GM10847 (cell line): Measurements from ENCODE around the gene SRSF11.

Experiments used
- POLR2A ChIP-seq: IDR thresholded peaks from 2 replicates; pipeline ENCODE4 v1.6.1; 2011; ENCODE audit not compliant: insufficient read length; ENCODE audit errors: extremely low read depth

SRSF11 gene

GRCh38 chr1:70278710-70279109, 57.5 kb downstream of the SRSF11 start:
- no peak for TF ChIP-seq POLR2A

- no peak for TF ChIP-seq POLR2A
These were observed 63.2 kb downstream of the SRSF11 start for GRCh38 chr1:70284366-70284765.

- TF ChIP-seq POLR2A = no peak
These were observed 65.3 kb downstream of the SRSF11 start for GRCh38 chr1:70286453-70286852.

DNA sequence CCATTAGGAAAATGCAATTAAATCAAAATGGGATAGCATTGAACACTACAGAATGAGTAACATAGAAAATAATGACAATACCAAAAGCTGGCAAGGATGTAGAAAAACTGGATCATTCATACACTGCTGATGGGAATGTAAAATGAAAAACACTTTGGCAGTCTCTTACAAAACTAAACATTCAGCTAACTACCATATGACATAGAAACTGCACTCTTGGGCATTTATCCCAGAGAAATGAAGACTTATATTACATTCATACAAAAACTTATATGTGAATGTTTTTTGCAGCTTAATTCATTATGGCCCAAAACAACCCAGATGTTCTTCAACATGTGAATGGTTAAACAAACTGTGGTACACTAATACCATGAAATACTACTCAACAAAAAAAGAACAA, 67.0 kb downstream of the SRSF11 start:
- TF ChIP-seq POLR2A = no peak

GRCh38 chr1:70290218-70290617, 69.0 kb downstream of the SRSF11 start:
- TF ChIP-seq POLR2A = no peak

DNA sequence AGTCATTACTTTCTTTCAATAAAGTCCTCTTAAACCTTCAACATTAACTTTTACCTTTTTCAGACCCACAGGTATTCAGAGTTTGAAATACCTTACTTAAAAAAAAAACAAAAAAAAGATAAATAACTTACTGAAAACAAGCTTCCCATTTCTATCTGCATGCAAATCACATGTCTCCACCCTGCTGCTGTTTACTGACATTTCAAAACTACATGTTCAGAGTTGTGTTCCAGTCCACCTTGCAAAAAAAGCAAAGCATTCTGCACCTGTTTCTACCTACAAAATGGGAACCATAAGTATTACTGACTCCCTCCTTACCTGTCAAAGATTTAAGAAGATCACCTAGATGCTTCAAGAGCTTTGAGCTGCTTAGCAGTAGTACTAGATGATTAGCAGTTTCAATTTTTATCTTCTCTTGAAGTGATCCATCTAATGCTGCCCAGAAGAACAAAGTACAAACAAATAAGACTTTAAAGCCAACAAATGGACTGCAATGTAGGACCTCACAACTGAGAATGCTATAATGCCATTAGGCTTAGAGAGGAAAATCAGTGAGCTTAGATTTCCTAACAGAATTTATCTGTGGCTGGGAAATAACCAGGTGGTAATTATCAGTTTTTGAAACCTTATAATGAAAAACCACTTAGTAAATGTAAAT, 72.1 kb downstream of the SRSF11 start:
- TF ChIP-seq POLR2A = no peak

- no peak for TF ChIP-seq POLR2A
These were observed 74.6 kb downstream of the SRSF11 start for GRCh38 chr1:70295749-70296148.

- TF ChIP-seq POLR2A = no peak
These were observed 78.3 kb downstream of the SRSF11 start for GRCh38 chr1:70299472-70299871.
